Thyroid gland (tissue), 4 donors: ENCODE measurements around the gene CCDC192.

Source experiments
- CTCF ChIP-seq, 6 experiments: fragments of 200-600 bp in 3 of 6; fragments of 450-650 bp in 3 of 6; sonication (generic) in 3 of 6; IDR thresholded peaks; one replicate each; pipeline ENCODE4 v1.5.1; 2016 to 2019; ENCODE audit warnings: antibody characterized with exemption in 6 of 6, mild to moderate bottlenecking in 2 of 6, inconsistent platforms in 1 of 6, moderate library complexity in 1 of 6
- POLR2A ChIP-seq, 2 donors: fragments of 450-650 bp; IDR thresholded peaks; one replicate each; pipeline ENCODE4 v1.6.1; 2017; ENCODE audit warnings: antibody characterized with exemption in 2 of 2, mild to moderate bottlenecking in 2 of 2, moderate library complexity in 1 of 2

GRCh38 chr5:127707209-127707608 is 4.0 kb downstream of the CCDC192 start:
- no peak for TF ChIP-seq CTCF (IDR thresholded peaks at IDR 0.05)
- TF ChIP-seq POLR2A (IDR thresholded peaks at IDR 0.05) = no peak
